ES-I3 (cell line): Measurements from ENCODE around the gene ADCY5.

Experiments used
- H3K36me3 ChIP-seq: 2 replicates; pipeline ENCODE4 v1.6.1; 2013; ENCODE audit warnings: mild to moderate bottlenecking, low read length, control low read depth, moderate library complexity; ENCODE audit not compliant: insufficient read depth
- H3K4me1 ChIP-seq: 2 replicates; pipeline ENCODE4 v1.6.1; 2013; ENCODE audit warnings: mild to moderate bottlenecking, control low read depth, low read length; ENCODE audit not compliant: insufficient read depth
- H3K9ac ChIP-seq: 2 replicates; pipeline ENCODE4 v1.6.1; 2013; ENCODE audit warnings: low read depth, mild to moderate bottlenecking, low read length, moderate library complexity
- H3K9me3 ChIP-seq: 2 replicates; pipeline ENCODE4 v1.6.1; 2013; ENCODE audit warnings: mild to moderate bottlenecking, low read length, moderate library complexity; ENCODE audit not compliant: control insufficient read depth, insufficient read depth

The ADCY5 gene

DNA sequence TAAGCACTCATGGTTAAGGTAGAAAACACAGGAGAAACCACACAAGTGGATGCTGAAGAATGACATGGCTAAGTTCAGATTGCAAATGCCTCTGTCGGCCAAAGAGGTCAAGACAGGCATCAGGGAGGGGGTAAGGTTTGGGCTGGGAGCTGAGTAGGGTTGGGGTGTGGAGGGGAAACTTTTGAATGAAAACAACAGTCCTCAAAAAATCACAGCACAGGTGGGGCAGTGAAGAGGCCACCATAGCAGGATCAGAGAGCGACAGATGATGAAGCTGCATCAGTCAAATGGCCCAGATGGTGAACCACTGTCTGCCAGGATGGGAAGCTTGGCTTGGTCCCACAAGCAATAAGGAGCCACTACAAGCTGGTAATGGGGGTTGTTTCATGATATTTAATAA, 74.9 kb downstream of the ADCY5 start:
- Histone ChIP-seq H3K9me3 (peaks cover 4% of the 10 kb centered on the region), H3K4me1 (no peaks in the 10 kb centered on the region), H3K9ac (no peak overlapping the region), H3K36me3 (no peaks in the 10 kb centered on the region)

DNA sequence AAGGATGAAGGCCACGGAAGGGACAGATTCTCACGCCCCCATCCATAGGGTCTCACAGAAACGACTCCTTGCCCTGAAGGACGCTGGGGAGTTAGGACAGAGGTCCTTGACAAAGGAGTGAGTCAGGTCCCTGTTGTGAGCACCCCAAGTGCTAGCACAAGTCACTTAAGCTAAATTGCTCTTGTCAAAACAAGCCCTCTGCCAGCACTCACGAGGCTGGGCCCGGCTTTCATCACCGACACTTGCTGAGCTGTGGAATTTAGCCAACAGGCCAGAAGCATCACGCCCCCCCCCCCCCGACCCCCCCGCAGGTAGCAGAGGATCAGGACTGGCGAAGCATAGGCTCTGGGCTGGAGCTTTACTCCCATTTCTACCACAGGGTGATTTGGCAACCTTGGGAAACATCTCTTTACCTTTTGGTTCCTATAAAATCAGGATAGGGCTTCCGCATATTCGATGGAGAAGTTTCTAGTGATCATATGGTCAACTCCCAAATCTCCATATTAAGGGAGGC, 75.4 kb downstream of the ADCY5 start:
- H3K9me3 ChIP-seq = peaks cover 4% of the 10 kb centered on the region
- no peaks in the 10 kb centered on the region for H3K36me3 ChIP-seq
- H3K4me1 ChIP-seq = no peaks in the 10 kb centered on the region
- no peak overlapping the region for H3K9ac ChIP-seq

GRCh38 chr3:123372686-123373473, 76.0 kb downstream of the ADCY5 start:
- Histone ChIP-seq H3K36me3 (no peaks in the 10 kb centered on the region), H3K9me3 (peaks cover 4% of the 10 kb centered on the region), H3K9ac (no peak overlapping the region), H3K4me1 (no peaks in the 10 kb centered on the region)

DNA sequence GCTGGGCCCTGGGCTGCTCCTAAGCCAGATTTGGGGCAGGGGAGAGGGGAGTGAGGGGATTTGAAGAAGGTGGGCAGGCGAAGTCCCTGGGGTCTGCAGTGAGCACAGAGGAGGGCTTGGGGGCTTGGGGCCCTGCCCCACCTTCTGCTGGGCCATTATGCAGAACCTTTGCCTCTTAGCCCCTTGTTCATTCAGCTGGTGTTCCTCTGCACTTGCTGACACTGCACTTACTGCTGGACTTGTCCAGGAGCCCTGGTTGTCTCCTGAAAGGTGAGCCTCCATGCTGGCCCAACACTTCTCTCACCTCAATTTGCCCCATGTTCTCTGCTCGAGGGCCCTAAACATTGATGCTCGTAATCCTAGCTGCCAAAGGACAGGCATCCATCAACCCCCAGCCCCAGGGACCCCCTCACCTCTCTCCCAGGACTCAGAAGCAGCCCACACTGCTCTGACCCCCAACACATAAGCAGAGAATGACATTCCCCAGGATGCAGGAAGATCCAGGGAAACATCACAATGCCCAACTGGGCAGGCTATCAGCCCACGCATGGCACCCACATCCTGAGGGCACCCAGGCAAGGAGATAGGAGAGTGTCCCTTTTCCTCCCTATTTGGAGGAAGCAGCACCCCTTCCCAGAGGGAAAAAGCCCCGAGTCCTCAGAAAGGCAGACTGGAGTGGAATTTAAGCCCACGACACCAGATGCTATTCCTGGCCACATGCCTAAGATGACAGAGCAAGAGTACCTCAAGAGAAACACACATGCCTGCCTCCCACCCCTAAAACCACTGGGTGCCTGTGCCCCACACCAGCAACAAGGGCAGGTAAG, 76.8 kb downstream of the ADCY5 start:
- Histone ChIP-seq H3K4me1 (no peaks in the 10 kb centered on the region), H3K36me3 (no peaks in the 10 kb centered on the region), H3K9ac (no peak overlapping the region), H3K9me3 (peaks cover 4% of the 10 kb centered on the region)

GRCh38 chr3:123371426-123371825, 77.5 kb downstream of the ADCY5 start:
- no peaks in the 10 kb centered on the region for H3K4me1 ChIP-seq
- H3K9ac ChIP-seq = no peak overlapping the region
- H3K9me3 ChIP-seq = peaks cover 4% of the 10 kb centered on the region
- H3K36me3 ChIP-seq = no peaks in the 10 kb centered on the region

- Histone ChIP-seq H3K4me1 (no peaks in the 10 kb centered on the region), H3K9ac (no peak overlapping the region), H3K9me3 (peaks cover 4% of the 10 kb centered on the region), H3K36me3 (no peaks in the 10 kb centered on the region)
These were observed 78.1 kb downstream of the ADCY5 start for GRCh38 chr3:123370819-123371218.

DNA sequence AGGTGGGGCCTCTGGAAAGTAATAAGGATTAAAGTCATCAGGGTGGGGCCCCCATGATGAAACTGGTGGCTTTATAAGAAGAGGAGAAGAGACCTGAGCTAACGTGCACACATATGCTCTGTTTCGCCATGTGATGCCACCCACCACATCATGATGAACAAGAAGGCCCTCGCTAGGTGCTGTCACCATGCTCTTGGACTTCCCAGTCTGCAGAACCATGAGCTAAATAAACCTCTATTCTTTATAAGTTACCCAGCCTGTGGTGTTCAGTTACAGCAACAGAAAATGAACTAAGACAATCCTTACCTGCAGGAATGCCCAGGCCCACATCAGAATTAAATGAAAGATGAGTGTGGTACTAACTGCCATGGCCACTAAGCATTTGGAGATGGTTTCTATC, 79.8 kb downstream of the ADCY5 start:
- Histone ChIP-seq H3K36me3 (no peaks in the 10 kb centered on the region), H3K4me1 (no peaks in the 10 kb centered on the region), H3K9me3 (peaks cover 4% of the 10 kb centered on the region), H3K9ac (no peak overlapping the region)

DNA sequence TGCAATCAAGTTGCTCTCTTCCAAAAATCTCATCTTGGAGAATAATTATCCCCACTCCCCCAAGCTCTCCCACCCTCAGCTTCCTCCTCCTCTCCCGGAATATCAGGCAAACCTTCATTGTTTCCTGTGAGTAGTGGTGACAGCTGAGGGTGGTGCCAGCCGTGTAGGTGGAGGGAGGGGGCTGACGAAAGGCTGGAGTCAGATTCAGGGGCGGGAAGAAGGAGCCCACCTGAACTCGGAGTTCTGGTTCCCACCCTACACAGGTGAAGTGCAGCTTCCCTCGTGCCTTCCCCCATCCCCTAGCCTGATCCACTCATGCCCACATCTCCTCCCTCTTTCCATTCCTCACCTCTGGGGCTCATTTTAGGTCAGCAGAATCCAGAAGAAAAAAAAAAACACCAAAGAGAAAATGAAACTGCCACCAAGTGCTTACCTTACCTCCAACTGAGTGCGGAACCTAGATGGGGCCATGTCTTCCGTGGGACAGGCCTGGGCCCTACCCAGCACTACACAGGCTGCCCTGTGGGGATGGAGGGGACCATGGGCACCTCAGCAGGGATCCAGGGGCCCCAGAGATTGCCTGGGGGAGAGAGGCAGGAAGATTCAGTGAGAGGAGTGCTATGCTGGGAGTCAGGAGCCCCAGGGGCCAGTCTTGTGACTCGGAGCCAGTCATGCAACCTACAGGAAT, 81.3 kb downstream of the ADCY5 start:
- no peaks in the 10 kb centered on the region for H3K4me1 ChIP-seq
- no peak overlapping the region for H3K9ac ChIP-seq
- no peaks in the 10 kb centered on the region for H3K36me3 ChIP-seq
- peaks cover 4% of the 10 kb centered on the region for H3K9me3 ChIP-seq

DNA sequence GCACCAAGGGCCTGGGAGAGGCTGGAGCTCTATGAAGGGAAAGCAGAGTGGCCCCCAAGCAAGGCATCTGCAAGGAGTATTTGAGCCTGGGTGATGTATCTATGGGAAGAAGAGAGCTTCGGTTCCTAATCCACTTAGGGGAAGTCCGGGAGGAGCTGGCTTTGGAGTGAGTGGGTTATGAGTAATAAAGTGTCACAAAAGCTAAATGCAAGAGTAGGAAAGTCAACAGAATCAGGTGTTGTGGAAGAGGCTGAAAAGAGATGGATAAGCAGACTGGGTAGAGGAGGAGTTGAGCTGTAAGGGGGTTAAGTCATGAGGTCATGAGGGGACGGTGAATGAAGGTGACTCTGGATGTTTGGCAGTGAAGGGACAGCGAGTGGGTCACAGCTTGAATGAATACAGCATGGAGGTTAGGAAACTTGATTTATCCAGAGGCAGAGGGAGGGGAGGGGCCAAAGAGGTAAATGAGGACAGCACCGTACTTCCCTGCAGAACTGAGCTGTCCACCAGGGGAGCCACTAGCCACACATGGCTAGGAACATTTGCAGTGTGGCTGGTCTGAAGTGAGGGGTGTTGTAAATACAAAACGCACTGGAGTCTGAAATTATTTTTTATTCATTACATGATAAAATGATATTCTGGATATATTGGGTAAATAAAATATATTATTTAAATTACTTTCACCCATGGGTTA, 83.3 kb downstream of the ADCY5 start:
- Histone ChIP-seq H3K9ac (no peak overlapping the region), H3K4me1 (no peaks in the 10 kb centered on the region), H3K9me3 (peaks cover 4% of the 10 kb centered on the region), H3K36me3 (no peaks in the 10 kb centered on the region)

- H3K9me3 ChIP-seq = no peaks in the 10 kb centered on the region
- H3K36me3 ChIP-seq = no peaks in the 10 kb centered on the region
- no peak overlapping the region for H3K9ac ChIP-seq
- no peaks in the 10 kb centered on the region for H3K4me1 ChIP-seq
These were observed 87.8 kb downstream of the ADCY5 start for GRCh38 chr3:123361071-123361470.

GRCh38 chr3:123357275-123357674, 91.6 kb downstream of the ADCY5 start:
- Histone ChIP-seq H3K36me3 (no peaks in the 10 kb centered on the region), H3K4me1 (no peaks in the 10 kb centered on the region), H3K9ac (no peak overlapping the region), H3K9me3 (no peaks in the 10 kb centered on the region)

DNA sequence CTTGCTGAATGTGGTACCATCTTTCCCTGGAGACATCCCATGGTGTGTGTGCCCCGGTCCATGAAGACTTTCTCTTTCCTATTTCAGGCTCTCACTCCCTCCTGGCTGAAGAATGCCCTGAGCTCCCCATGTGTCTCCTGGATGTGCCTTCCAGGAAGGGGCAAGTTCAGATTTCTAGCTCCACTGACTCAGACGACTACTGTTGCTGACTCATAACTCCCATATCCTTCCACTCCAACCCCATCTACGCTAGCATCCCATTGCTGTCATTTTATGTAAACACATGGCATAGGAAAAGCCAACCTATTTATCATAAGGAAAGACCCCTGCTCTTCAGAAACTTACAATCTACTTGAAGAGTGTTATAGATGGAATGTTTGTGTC, 95.0 kb downstream of the ADCY5 start:
- Histone ChIP-seq H3K36me3 (no peaks in the 10 kb centered on the region), H3K4me1 (peaks cover 4% of the 10 kb centered on the region; the same call in 1 of the 2 replicates), H3K9me3 (no peaks in the 10 kb centered on the region), H3K9ac (no peak overlapping the region)

GRCh38 chr3:123353227-123353849, 95.6 kb downstream of the ADCY5 start:
- no peaks in the 10 kb centered on the region for H3K9me3 ChIP-seq
- no peak overlapping the region for H3K9ac ChIP-seq
- H3K4me1 ChIP-seq = peaks cover 4% of the 10 kb centered on the region; the same call in 1 of the 2 replicates
- H3K36me3 ChIP-seq = no peaks in the 10 kb centered on the region
